Effector CD4-positive, alpha-beta T cell (primary cell): ENCODE results near the gene GAL3ST2.
"Not testable (repeated sequence)": the region's sequence is repeated elsewhere in the genome, so short reads cannot be mapped to it uniquely, and the experiment has no call there.

Experiments used
- DNase-seq: peaks from one replicate; pipeline ENCODE4 v3.0.0-alpha.2; 2020

Gene GAL3ST2

DNA sequence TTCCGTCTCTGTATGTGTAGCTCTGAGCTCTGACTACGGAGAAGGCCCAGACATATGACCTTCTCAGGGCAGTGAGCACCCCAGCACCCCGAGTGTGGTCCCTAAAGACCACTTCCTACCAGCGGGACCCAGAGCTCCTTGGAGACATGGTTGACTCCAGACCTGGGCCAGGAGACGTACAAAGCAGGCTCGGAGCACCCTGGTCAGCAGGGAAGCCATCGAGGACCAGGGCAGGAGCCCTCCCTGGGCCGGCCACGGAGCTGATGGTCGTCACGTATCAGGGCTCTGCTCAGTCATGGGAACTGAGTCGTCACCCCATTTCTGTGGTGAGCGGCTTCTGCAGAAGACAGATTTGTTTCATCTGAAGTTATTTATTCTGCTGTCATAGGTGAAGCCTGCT lies 19.6 kb downstream of the GAL3ST2 start:
- no peak for DNase-seq

- DNase-seq, result no peak
Observed at GRCh38 chr2:241796610-241797138, 20.1 kb downstream of the GAL3ST2 start.

- no peak for DNase-seq
Observed at GRCh38 chr2:241797441-241798080, 20.9 kb downstream of the GAL3ST2 start.

GRCh38 chr2:241798081-241798630 lies 21.5 kb downstream of the GAL3ST2 start:
- no peak for DNase-seq

GRCh38 chr2:241798631-241799521 lies 22.3 kb downstream of the GAL3ST2 start:
- no peak for DNase-seq

- DNase-seq, result no peak
Observed at GRCh38 chr2:241799522-241800197, 23.0 kb downstream of the GAL3ST2 start.

- DNase-seq, result not testable (repeated sequence)
Observed at GRCh38 chr2:241800198-241800903, 23.7 kb downstream of the GAL3ST2 start.

DNA sequence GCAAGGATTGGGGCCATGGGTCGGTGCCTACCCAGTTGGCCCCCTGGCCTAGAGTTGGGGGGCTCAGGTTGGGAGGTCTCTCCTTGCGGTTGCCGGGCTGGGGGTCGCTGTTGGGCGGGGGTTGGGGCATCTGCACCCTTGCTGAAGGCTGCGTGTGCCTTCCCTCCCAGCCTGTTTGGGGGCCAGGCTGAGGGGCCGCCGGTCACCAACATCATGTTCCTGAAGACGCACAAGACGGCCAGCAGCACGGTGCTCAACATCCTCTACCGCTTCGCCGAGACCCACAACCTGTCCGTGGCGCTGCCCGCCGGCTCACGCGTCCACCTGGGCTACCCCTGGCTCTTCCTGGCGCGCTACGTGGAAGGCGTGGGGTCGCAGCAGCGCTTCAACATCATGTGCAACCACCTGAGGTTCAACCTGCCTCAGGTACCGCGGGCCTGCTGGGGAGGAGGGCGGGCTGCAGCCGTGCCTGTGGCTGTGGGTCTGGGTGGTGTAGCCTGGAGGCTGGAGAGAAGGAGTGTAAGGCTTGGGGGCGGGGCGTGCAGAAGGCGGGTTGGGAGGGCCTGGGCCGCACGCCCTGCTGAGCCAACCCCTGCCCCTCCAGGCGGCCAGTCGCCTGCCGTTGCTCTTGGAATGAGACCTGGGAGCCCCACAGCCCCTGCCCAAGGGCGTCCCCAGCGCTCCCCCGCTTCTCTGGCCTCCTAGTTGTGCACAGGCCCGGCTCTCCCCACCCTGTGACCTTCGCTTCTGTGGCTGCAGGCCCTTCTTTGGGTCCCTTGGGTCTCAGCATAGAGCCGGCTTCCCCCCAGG lies 25.2 kb downstream of the GAL3ST2 start:
- DNase-seq, result no peak

GRCh38 chr2:241802421-241803318 lies 26.0 kb downstream of the GAL3ST2 start:
- DNase-seq, result no peak

GRCh38 chr2:241803387-241804325 lies 27.0 kb downstream of the GAL3ST2 start:
- no peak for DNase-seq

- no peak for DNase-seq
Observed at GRCh38 chr2:241804326-241805229, 28.0 kb downstream of the GAL3ST2 start.

- DNase-seq, result not testable (repeated sequence)
Observed at GRCh38 chr2:241806217-241806616, 29.6 kb downstream of the GAL3ST2 start.

GRCh38 chr2:241808051-241808720 lies 31.6 kb downstream of the GAL3ST2 start:
- no peak for DNase-seq

DNA sequence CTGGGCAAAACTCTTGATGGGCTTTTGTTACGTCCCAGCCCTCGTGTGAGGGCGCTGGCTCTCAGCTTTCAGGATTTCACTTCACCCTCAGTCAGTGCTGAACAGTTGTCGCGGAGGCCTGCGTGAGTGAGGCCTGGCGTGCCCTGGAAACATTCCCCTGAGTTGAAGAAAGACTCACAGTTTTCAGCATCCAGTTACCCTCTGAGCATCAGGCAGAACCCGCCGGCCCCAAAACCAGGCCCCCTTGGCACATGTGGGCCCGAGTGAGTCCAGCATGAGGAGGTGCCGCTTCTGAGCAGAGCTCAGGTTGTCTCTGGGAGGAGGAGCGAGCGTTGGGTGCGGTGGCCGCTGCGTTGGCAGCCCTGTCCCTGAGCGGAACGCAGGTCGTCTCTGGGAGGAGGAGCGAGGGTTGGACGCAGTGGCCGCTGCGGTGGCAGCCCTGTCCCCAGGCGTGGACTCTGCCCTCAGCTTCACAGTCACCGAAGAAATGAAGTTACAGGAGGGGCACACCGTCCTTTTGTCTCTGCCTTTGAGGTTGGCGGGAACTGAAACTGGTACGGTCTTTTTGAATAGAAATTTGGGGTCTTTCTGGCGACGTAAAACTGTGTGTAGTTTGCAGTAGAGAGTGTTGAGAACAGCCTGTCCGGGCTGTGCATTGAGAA lies 32.2 kb downstream of the GAL3ST2 start, which contains the start of gene NEU4:
Gene NEU4 (plus strand): TSS at position 473 of the 662 bp plus-strand sequence. CDS start 5,292 bp downstream, outside the sequence.
- DNase-seq, result no peak

DNA sequence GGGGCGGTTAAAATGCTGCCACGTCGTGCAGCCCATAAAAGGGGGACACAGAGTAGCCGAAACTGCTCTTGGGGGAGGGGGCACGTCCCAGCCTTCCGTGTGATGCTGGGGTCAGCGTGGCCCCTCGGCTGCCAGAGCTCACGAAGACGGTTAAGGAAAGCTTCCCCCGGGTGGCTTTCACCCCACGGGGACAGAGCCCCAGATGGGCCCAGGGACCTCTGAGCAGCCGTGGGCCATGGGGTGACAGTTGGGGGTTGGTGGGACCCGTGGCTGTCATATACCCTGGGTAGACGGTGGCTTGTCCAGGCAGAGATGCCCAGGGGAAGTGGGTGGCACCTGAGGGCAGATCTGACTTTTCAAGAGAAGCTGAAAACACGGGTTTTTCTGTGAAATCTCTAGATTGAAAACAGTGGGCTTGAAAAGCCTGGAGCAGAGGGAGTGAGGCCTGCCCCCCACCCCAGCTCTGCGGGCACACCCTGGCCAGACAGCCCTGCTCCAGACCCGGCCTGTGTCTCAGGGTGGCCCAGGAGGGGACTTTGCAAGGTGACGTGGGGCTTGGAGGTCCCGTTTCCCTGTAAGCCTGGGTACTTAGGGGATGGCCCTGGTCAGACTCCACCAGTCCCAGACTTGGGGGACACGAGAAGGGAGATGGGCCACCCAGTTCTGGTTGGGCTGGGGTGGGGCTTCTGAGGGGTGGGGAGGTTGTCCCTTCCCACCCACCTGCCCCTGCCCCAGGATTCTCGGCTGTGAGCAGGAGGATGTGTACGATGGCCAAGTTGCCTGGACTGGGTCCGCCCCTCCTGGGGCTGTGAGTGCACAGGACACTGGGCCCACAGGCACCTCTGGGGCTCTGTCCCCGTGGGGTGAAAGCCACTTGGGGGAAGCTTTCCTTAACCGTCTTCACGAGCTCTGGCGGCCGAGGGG lies 33.0 kb downstream of the GAL3ST2 start:
- DNase-seq, result no peak
